ENCODE data around the gene LAMA1.

Gene LAMA1

GRCh38 chr18:7090771-7091170, 26.8 kb downstream of the LAMA1 start:
- no peak for FAIRE-seq
- DNase-seq (ENCODE audit: insufficient read length, low spot score): no peak
- TF ChIP-seq PAX5 (IDR thresholded peaks at IDR 0.05; ENCODE audit: insufficient read depth, low read length, severe bottlenecking): no peak
- no peak for TF ChIP-seq SPI1 (IDR thresholded peaks at IDR 0.05; ENCODE audit: low read depth, low read length)
- no peak for TF ChIP-seq POU2F2 (IDR thresholded peaks at IDR 0.05; ENCODE audit: low read depth, low read length)
- no peak for TF ChIP-seq POLR2A (IDR thresholded peaks at IDR 0.05; ENCODE audit: low read depth, low read length)
- TF ChIP-seq TAF1 (IDR thresholded peaks at IDR 0.05; ENCODE audit: low read depth, low read length): no peak
- TF ChIP-seq POLR2AphosphoS5 (IDR thresholded peaks at IDR 0.05; ENCODE audit: low read depth, low read length): no peak

- no peak for DNase-seq (ENCODE audit: insufficient read length, low spot score)
- TF ChIP-seq POLR2AphosphoS5 (IDR thresholded peaks at IDR 0.05; ENCODE audit: low read depth, low read length): no peak
- no peak for TF ChIP-seq PAX5 (IDR thresholded peaks at IDR 0.05; ENCODE audit: insufficient read depth, low read length, severe bottlenecking)
- TF ChIP-seq TAF1 (IDR thresholded peaks at IDR 0.05; ENCODE audit: low read depth, low read length): no peak
- no peak for TF ChIP-seq SPI1 (IDR thresholded peaks at IDR 0.05; ENCODE audit: low read depth, low read length)
- TF ChIP-seq POLR2A (IDR thresholded peaks at IDR 0.05; ENCODE audit: low read depth, low read length): no peak
- TF ChIP-seq POU2F2 (IDR thresholded peaks at IDR 0.05; ENCODE audit: low read depth, low read length): no peak
- no peak for FAIRE-seq
These were observed 28.2 kb downstream of the LAMA1 start for GRCh38 chr18:7089369-7089768.

GRCh38 chr18:7084080-7085065, 33.2 kb downstream of the LAMA1 start:
- FAIRE-seq (no peak), DNase-seq (ENCODE audit: insufficient read length, low spot score) (no peak)
- TF ChIP-seq POLR2AphosphoS5 (IDR thresholded peaks at IDR 0.05; ENCODE audit: low read depth, low read length): no peak
- TF ChIP-seq SPI1 (IDR thresholded peaks at IDR 0.05; ENCODE audit: low read depth, low read length): no peak
- TF ChIP-seq PAX5 (IDR thresholded peaks at IDR 0.05; ENCODE audit: insufficient read depth, low read length, severe bottlenecking): no peak
- TF ChIP-seq POLR2A (IDR thresholded peaks at IDR 0.05; ENCODE audit: low read depth, low read length): no peak
- no peak for TF ChIP-seq POU2F2 (IDR thresholded peaks at IDR 0.05; ENCODE audit: low read depth, low read length)
- no peak for TF ChIP-seq TAF1 (IDR thresholded peaks at IDR 0.05; ENCODE audit: low read depth, low read length)

- no peak for FAIRE-seq
- DNase-seq (ENCODE audit: insufficient read length, low spot score): no peak
- TF ChIP-seq POLR2A (IDR thresholded peaks at IDR 0.05; ENCODE audit: low read depth, low read length) (no peak), SPI1 (IDR thresholded peaks at IDR 0.05; ENCODE audit: low read depth, low read length) (no peak)
These were observed 34.9 kb downstream of the LAMA1 start for GRCh38 chr18:7082671-7083070.

GRCh38 chr18:7079231-7079630, 38.4 kb downstream of the LAMA1 start:
- no peak for TF ChIP-seq SPI1 (IDR thresholded peaks at IDR 0.05; ENCODE audit: low read depth, low read length)
- DNase-seq (ENCODE audit: insufficient read length, low spot score) (no peak), FAIRE-seq (no peak)

GRCh38 chr18:7072593-7072992, 45.0 kb downstream of the LAMA1 start:
- DNase-seq (ENCODE audit: insufficient read length, low spot score) (no peak), FAIRE-seq (no peak)
- TF ChIP-seq SPI1 (IDR thresholded peaks at IDR 0.05; ENCODE audit: low read depth, low read length) (no peak), POLR2AphosphoS5 (IDR thresholded peaks at IDR 0.05; ENCODE audit: low read depth, low read length) (no peak), POLR2A (IDR thresholded peaks at IDR 0.05; ENCODE audit: low read depth, low read length) (no peak), PAX5 (IDR thresholded peaks at IDR 0.05; ENCODE audit: insufficient read depth, low read length, severe bottlenecking) (no peak), POU2F2 (IDR thresholded peaks at IDR 0.05; ENCODE audit: low read depth, low read length) (no peak), TAF1 (IDR thresholded peaks at IDR 0.05; ENCODE audit: low read depth, low read length) (no peak)

GRCh38 chr18:7071600-7071999, 46.0 kb downstream of the LAMA1 start:
- FAIRE-seq (no peak), DNase-seq (ENCODE audit: insufficient read length, low spot score) (no peak)
- TF ChIP-seq SPI1 (IDR thresholded peaks at IDR 0.05; ENCODE audit: low read depth, low read length): no peak
- no peak for TF ChIP-seq POU2F2 (IDR thresholded peaks at IDR 0.05; ENCODE audit: low read depth, low read length)

GRCh38 chr18:7070466-7070865, 47.1 kb downstream of the LAMA1 start:
- FAIRE-seq (no peak), DNase-seq (ENCODE audit: insufficient read length, low spot score) (no peak)
- no peak for TF ChIP-seq POLR2A (IDR thresholded peaks at IDR 0.05; ENCODE audit: low read depth, low read length)
- no peak for TF ChIP-seq PAX5 (IDR thresholded peaks at IDR 0.05; ENCODE audit: insufficient read depth, low read length, severe bottlenecking)
- no peak for TF ChIP-seq POLR2AphosphoS5 (IDR thresholded peaks at IDR 0.05; ENCODE audit: low read depth, low read length)
- TF ChIP-seq TAF1 (IDR thresholded peaks at IDR 0.05; ENCODE audit: low read depth, low read length): no peak
- no peak for TF ChIP-seq POU2F2 (IDR thresholded peaks at IDR 0.05; ENCODE audit: low read depth, low read length)
- no peak for TF ChIP-seq SPI1 (IDR thresholded peaks at IDR 0.05; ENCODE audit: low read depth, low read length)

GRCh38 chr18:7068871-7069590, 48.6 kb downstream of the LAMA1 start:
- FAIRE-seq: no peak
- DNase-seq (ENCODE audit: insufficient read length, low spot score): no peak
- TF ChIP-seq TAF1 (IDR thresholded peaks at IDR 0.05; ENCODE audit: low read depth, low read length) (no peak), POU2F2 (IDR thresholded peaks at IDR 0.05; ENCODE audit: low read depth, low read length) (no peak), POLR2A (IDR thresholded peaks at IDR 0.05; ENCODE audit: low read depth, low read length) (no peak), POLR2AphosphoS5 (IDR thresholded peaks at IDR 0.05; ENCODE audit: low read depth, low read length) (no peak), SPI1 (IDR thresholded peaks at IDR 0.05; ENCODE audit: low read depth, low read length) (no peak), PAX5 (IDR thresholded peaks at IDR 0.05; ENCODE audit: insufficient read depth, low read length, severe bottlenecking) (no peak)

Measured in GM12891 (cell line).